ENCODE results near the gene WWOX. TPM values are rescaled to one million over a fixed set of nuclear protein-coding genes. Genes with fewer than 3 reads are reported as not detected.

The WWOX gene
- total RNA-seq, 1 donor, result 8.2 TPM

GRCh38 chr16:78504401-78504851, 405.0 kb downstream of the WWOX start:
- no peak overlapping the region for H3K4me3 ChIP-seq (ENCODE audit: low read depth, low read length)
- TF ChIP-seq CTCF (IDR thresholded peaks at IDR 0.05; ENCODE audit: insufficient read depth, low read depth, low read length), result no peak
- DNase-seq (ENCODE audit: low read depth), result peak; percentile 86

GRCh38 chr16:78505036-78505435, 405.6 kb downstream of the WWOX start:
- no peak for DNase-seq (ENCODE audit: low read depth)

GRCh38 chr16:78505544-78506366, 406.3 kb downstream of the WWOX start:
- H3K4me3 ChIP-seq (ENCODE audit: low read depth, low read length), result peak overlapping the region; percentile 22
- DNase-seq (ENCODE audit: low read depth), result peak; percentile 74

More at GRCh38 chr16:78505036-78505435, 405.6 kb downstream of the WWOX start:
- no peak for TF ChIP-seq CTCF (IDR thresholded peaks at IDR 0.05; ENCODE audit: insufficient read depth, low read depth, low read length)
- no peak overlapping the region for H3K4me3 ChIP-seq (ENCODE audit: low read depth, low read length)

GRCh38 chr16:78506367-78507193, 407.1 kb downstream of the WWOX start:
- peak overlapping the region; percentile 22 for H3K4me3 ChIP-seq (ENCODE audit: low read depth, low read length)
- DNase-seq (ENCODE audit: low read depth), result no peak
- TF ChIP-seq CTCF (IDR thresholded peaks at IDR 0.05; ENCODE audit: insufficient read depth, low read depth, low read length), result no peak

More at GRCh38 chr16:78505544-78506366, 406.3 kb downstream of the WWOX start:
- peak; percentile 41 for TF ChIP-seq CTCF (IDR thresholded peaks at IDR 0.05; ENCODE audit: insufficient read depth, low read depth, low read length)

GRCh38 chr16:78507576-78507975, 408.1 kb downstream of the WWOX start:
- H3K4me3 ChIP-seq (ENCODE audit: low read depth, low read length), result no peak overlapping the region
- DNase-seq (ENCODE audit: low read depth), result no peak
- TF ChIP-seq CTCF (IDR thresholded peaks at IDR 0.05; ENCODE audit: insufficient read depth, low read depth, low read length), result no peak

GRCh38 chr16:78509965-78510364, 410.5 kb downstream of the WWOX start:
- no peak for TF ChIP-seq CTCF (IDR thresholded peaks at IDR 0.05; ENCODE audit: insufficient read depth, low read depth, low read length)
- no peak for DNase-seq (ENCODE audit: low read depth)
- H3K4me3 ChIP-seq (ENCODE audit: low read depth, low read length), result no peak overlapping the region
